Measurements from ENCODE around the gene SYCP2L. TPM values are rescaled to one million over a fixed set of nuclear protein-coding genes. Genes with fewer than 3 reads are reported as not detected.

The SYCP2L gene
- total RNA-seq, 1 donor from 2014 or later: 11.8 TPM

DNA sequence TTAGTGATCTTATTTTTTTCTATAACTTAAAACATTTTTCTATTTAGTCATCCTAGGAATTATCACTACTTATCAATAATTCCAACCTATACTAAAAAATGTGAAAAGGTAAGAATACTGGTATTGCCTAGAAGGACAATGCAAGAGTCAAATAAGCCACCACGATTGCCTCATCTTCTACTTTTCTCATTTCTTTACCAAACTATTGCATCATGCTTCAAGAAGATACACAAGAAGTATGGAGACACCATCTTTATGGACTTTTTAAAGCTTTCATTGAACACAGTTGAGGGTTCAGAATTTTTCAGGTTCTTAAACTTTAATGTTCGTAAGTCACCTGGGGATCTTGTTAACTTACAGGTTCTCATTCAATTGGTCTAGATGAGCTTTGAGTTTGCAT is 131.4 kb downstream of the SYCP2L start:
- peaks cover 21% of the 10 kb centered on the region for H3K27me3 Mint-ChIP-seq
- H3K4me1 Mint-ChIP-seq (ENCODE audit: low read depth): peaks cover 4% of the 10 kb centered on the region
- H3K27ac Mint-ChIP-seq: no peak overlapping the region
- no peak for DNase-seq (ENCODE audit: low spot score, unreplicated experiment)
- H3K4me3 Mint-ChIP-seq (ENCODE audit: low read depth): no peak overlapping the region
- H3K9me3 Mint-ChIP-seq (ENCODE audit: low read depth): no peaks in the 10 kb centered on the region
- TF ChIP-seq, protein P1, sequence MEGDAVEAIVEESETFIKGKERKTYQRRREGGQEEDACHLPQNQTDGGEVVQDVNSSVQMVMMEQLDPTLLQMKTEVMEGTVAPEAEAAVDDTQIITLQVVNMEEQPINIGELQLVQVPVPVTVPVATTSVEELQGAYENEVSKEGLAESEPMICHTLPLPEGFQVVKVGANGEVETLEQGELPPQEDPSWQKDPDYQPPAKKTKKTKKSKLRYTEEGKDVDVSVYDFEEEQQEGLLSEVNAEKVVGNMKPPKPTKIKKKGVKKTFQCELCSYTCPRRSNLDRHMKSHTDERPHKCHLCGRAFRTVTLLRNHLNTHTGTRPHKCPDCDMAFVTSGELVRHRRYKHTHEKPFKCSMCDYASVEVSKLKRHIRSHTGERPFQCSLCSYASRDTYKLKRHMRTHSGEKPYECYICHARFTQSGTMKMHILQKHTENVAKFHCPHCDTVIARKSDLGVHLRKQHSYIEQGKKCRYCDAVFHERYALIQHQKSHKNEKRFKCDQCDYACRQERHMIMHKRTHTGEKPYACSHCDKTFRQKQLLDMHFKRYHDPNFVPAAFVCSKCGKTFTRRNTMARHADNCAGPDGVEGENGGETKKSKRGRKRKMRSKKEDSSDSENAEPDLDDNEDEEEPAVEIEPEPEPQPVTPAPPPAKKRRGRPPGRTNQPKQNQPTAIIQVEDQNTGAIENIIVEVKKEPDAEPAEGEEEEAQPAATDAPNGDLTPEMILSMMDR (IDR thresholded peaks at IDR 0.05; ENCODE audit: unreplicated experiment): no peak
- no peaks in the 10 kb centered on the region for H3K36me3 Mint-ChIP-seq (ENCODE audit: insufficient read depth)

DNA sequence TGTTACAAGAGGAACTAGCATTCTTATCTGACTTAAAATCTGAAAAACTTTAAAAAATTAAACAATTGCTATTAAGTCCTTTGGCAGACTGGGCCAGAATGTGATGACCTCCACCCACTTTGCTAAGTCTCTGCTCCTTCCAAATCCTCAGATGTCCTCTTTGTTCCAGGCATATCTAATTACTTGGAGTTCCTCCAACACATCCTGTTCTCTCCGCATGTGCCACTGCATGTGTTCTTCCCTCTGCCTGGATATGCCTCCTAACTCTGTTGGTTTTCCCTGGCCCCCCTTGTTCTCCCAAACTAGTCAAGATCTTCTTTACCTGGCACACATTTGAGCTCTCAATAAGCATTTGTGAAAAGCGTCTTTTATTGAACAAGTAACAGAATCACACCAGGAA is 134.2 kb downstream of the SYCP2L start:
- TF ChIP-seq, protein P1 (IDR thresholded peaks at IDR 0.05; ENCODE audit: unreplicated experiment): no peak
- H3K36me3 Mint-ChIP-seq (ENCODE audit: insufficient read depth): no peaks in the 10 kb centered on the region
- H3K27me3 Mint-ChIP-seq: peaks cover 33% of the 10 kb centered on the region
- no peak overlapping the region for H3K4me3 Mint-ChIP-seq (ENCODE audit: low read depth)
- no peak overlapping the region for H3K27ac Mint-ChIP-seq
- peaks cover 5% of the 10 kb centered on the region for H3K4me1 Mint-ChIP-seq (ENCODE audit: low read depth)
- DNase-seq (ENCODE audit: low spot score, unreplicated experiment): no peak
- no peaks in the 10 kb centered on the region for H3K9me3 Mint-ChIP-seq (ENCODE audit: low read depth)

DNA sequence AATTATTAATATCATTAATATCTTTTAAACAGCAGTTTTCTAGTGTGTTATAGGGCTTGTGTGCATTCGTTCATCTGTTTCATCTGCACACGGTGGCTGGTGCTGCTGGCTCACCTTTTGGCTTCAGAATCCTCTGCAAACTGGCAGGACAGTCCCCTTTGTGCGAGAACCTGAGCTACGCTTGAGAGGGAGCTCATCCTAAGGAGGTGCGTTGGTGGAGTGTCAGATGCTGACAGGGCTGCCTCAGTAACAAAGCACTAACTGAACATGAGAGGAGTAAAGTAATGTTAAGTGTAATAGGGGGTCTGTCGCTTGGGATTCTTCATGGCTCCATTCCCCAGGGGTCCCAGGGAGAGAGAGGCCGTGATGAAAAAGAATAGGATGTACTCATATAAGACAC is 134.9 kb downstream of the SYCP2L start:
- Mint-ChIP-seq H3K4me3 (ENCODE audit: low read depth) (no peak overlapping the region), H3K4me1 (ENCODE audit: low read depth) (peaks cover 9% of the 10 kb centered on the region), H3K9me3 (ENCODE audit: low read depth) (no peaks in the 10 kb centered on the region), H3K27me3 (peaks cover 35% of the 10 kb centered on the region), H3K27ac (no peak overlapping the region), H3K36me3 (ENCODE audit: insufficient read depth) (no peaks in the 10 kb centered on the region)
- DNase-seq (ENCODE audit: low spot score, unreplicated experiment): no peak
- TF ChIP-seq, protein P1 (IDR thresholded peaks at IDR 0.05; ENCODE audit: unreplicated experiment): no peak

DNA sequence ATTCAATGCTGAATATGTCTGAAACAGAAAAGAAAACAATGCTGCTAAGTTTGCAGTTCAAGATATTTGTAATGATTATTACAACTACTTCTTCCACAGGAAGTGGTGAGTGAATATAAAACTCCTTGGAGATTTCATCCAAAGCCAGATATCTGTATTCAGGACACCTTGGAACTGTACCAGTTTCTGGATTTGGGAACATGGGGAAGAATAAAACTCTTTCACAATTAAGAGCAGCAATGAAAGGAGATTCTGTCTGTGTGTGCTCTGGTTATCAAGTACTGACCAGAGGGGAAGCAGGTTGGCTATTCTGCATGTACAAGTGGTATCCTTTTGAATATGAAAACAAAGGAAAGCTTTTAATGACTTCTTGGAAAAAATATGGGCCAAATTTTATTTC is 136.2 kb downstream of the SYCP2L start:
- Mint-ChIP-seq H3K36me3 (ENCODE audit: insufficient read depth) (no peaks in the 10 kb centered on the region), H3K4me1 (ENCODE audit: low read depth) (peaks cover 10% of the 10 kb centered on the region), H3K27me3 (peaks cover 41% of the 10 kb centered on the region), H3K9me3 (ENCODE audit: low read depth) (no peaks in the 10 kb centered on the region), H3K27ac (no peak overlapping the region), H3K4me3 (ENCODE audit: low read depth) (no peak overlapping the region)
- TF ChIP-seq, protein P1 (IDR thresholded peaks at IDR 0.05; ENCODE audit: unreplicated experiment): no peak
- no peak for DNase-seq (ENCODE audit: low spot score, unreplicated experiment)

Other genes starting within 250 kb of the SYCP2L start
- gene C6orf52, start 192.4 kb upstream of the SYCP2L start, total RNA-seq: 3.5 and 4.8 TPM in 2 replicates
- 12.9 and 14.1 TPM in 2 replicates for gene PAK1IP1, start 192.1 kb upstream of the SYCP2L start, total RNA-seq
- 63.2 and 63.6 TPM in 2 replicates for gene TMEM14C, start 164.0 kb upstream of the SYCP2L start, total RNA-seq
- 52.7 and 56.2 TPM in 2 replicates for gene TMEM14B, start 139.2 kb upstream of the SYCP2L start, total RNA-seq
- gene MAK, start 48.5 kb upstream of the SYCP2L start, total RNA-seq: 1.3 TPM in 2 replicates
- gene GCM2, start 5.0 kb upstream of the SYCP2L start, total RNA-seq: not detected in 2 replicates
- 5.6 and 6.0 TPM in 2 replicates for gene ELOVL2, start 157.3 kb downstream of the SYCP2L start, total RNA-seq
- 10.5 and 11.5 TPM in 2 replicates for gene SMIM13, start 206.8 kb downstream of the SYCP2L start, total RNA-seq
- not detected in 2 replicates for gene ERVFRD-1, start 224.7 kb downstream of the SYCP2L start, total RNA-seq

Measured in progenitor cell of endocrine pancreas (in vitro differentiated cells).